Stimulated activated CD8-positive, alpha-beta memory T cell treated with anti-CD3 and anti-CD28 coated beads, Interleukin-2, amount 100 ng/mL, for 48 hours (primary cell): Measurements from ENCODE around the gene PLLP.

Experiments used
- DNase-seq, 2 donors: peaks; one replicate each; pipeline ENCODE4 v3.0.0-alpha.2; 2020; ENCODE audit warnings: low read depth in 2 of 2

The PLLP gene

DNA sequence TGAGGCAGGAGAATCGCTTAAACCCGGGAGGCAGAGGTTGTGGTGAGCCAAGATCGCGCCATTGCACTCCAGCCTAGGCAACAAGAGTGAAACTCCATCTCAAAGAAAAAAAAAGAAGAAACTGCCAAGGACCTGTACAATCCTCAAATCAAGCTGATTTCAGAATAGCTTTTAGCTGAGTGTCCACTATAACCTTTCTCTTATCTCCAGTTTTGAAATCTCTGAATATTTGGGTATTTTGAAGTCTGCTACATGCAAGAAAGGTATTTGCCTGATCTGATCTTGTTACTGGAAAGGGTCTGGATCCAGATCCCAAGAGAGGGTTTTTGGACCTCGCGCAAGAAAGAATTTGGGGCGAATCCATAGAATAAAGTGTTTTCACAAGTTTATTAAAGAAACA is 58.5 kb downstream of the PLLP start:
- no peak for DNase-seq

- no peak for DNase-seq
Observed at GRCh38 chr16:57224651-57225335, 59.7 kb downstream of the PLLP start.

GRCh38 chr16:57223057-57223456 is 61.4 kb downstream of the PLLP start:
- DNase-seq = no peak

GRCh38 chr16:57216968-57217367 is 67.5 kb downstream of the PLLP start:
- no peak for DNase-seq

GRCh38 chr16:57213462-57213861 is 71.0 kb downstream of the PLLP start:
- DNase-seq = no peak

- DNase-seq = no peak
Observed at GRCh38 chr16:57209780-57210179, 74.7 kb downstream of the PLLP start.

- DNase-seq = no peak
Observed at GRCh38 chr16:57208926-57209325, 75.5 kb downstream of the PLLP start.
